SU-DHL-6 (cell line): ENCODE results near the gene LY9.
A peak's percentile ranks its signal among the peaks of the same experiment; 100 is the strongest.

Experiments used
- CTCF ChIP-seq: fragments of 200-600 bp; sonication (generic); IDR thresholded peaks from one replicate; pipeline ENCODE4 v1.5.1; 2017; ENCODE audit warnings: antibody characterized with exemption, mild to moderate bottlenecking, low read length, moderate library complexity; ENCODE audit not compliant: insufficient read depth, poor library complexity, severe bottlenecking
- EZH2phosphoT487 ChIP-seq: fragments of 200-600 bp; sonication (generic), shearing (Covaris generic); conservative IDR thresholded peaks from 2 replicates; pipeline ENCODE4 v1.6.1; 2018; ENCODE audit warnings: mild to moderate bottlenecking, antibody characterized with exemption, low read length, moderate library complexity, mixed read lengths

- TF ChIP-seq CTCF: peak; percentile 30
- no peak for TF ChIP-seq EZH2phosphoT487
These were observed 81.2 kb downstream of the LY9 start for GRCh38 chr1:160877221-160877620.
